Measurements from ENCODE around the gene DCC. TPM values are rescaled to one million over a fixed set of nuclear protein-coding genes. Genes with fewer than 3 reads are reported as not detected.

DCC gene
- total and polyA plus RNA-seq, 9 donors = under 0.01 to 0.77 (median 0.30) TPM; not detected in 3

- Histone ChIP-seq H3K27ac (no peak overlapping the region), H3K9me3 (no peaks in the 10 kb centered on the region)
- intact Hi-C loops (cut with DNase I) = no loop called here
Measured at GRCh38 chr18:52348209-52348608, 8.2 kb downstream of the DCC start.

GRCh38 chr18:52349498-52349897, 9.5 kb downstream of the DCC start:
- H3K36me3 ChIP-seq = no peaks in the 10 kb centered on the region
- no peaks in the 10 kb centered on the region for H3K27me3 ChIP-seq
- no peak for DNase-seq
- no peak overlapping the region for H3K27ac ChIP-seq
- intact Hi-C loops (cut with DNase I) = no loop called here
- no peak overlapping the region for H3K4me3 ChIP-seq
- H3K9me3 ChIP-seq = no peaks in the 10 kb centered on the region
- no peaks in the 10 kb centered on the region for H3K4me1 ChIP-seq (ENCODE audit: insufficient read depth)
- 46 to 80% (median 66%) methylated on average over 2 of the region's 2 CpGs for WGBS, 3 donors
- TF ChIP-seq EP300 (IDR thresholded peaks at IDR 0.05) (no peak), POLR2A (IDR thresholded peaks at IDR 0.05) (no peak), CTCF (IDR thresholded peaks at IDR 0.05) (no peak)

More at GRCh38 chr18:52348209-52348608, 8.2 kb downstream of the DCC start:
- TF ChIP-seq CTCF (IDR thresholded peaks at IDR 0.05) (no peak), POLR2A (IDR thresholded peaks at IDR 0.05) (no peak), EP300 (IDR thresholded peaks at IDR 0.05) (no peak)
- H3K36me3 ChIP-seq = no peaks in the 10 kb centered on the region
- WGBS, 3 donors = 86 to 90% (median 90%) methylated on average over 3 of the region's 3 CpGs
- no peak overlapping the region for H3K4me3 ChIP-seq
- H3K27me3 ChIP-seq = no peaks in the 10 kb centered on the region
- H3K4me1 ChIP-seq (ENCODE audit: insufficient read depth) = no peaks in the 10 kb centered on the region
- no peak for DNase-seq

- 83 to 88% (median 87%) methylated on average over 3 of the region's 3 CpGs for WGBS, 3 donors
- no peaks in the 10 kb centered on the region for H3K27me3 ChIP-seq
- H3K27ac ChIP-seq = no peak overlapping the region
- H3K36me3 ChIP-seq = no peaks in the 10 kb centered on the region
- intact Hi-C loops (cut with DNase I) = no loop called here
- H3K9me3 ChIP-seq = no peaks in the 10 kb centered on the region
- no peak overlapping the region for H3K4me3 ChIP-seq
- H3K4me1 ChIP-seq (ENCODE audit: insufficient read depth) = no peaks in the 10 kb centered on the region
- DNase-seq = no peak
- TF ChIP-seq CTCF (IDR thresholded peaks at IDR 0.05) (no peak), EP300 (IDR thresholded peaks at IDR 0.05) (no peak), POLR2A (IDR thresholded peaks at IDR 0.05) (no peak)
Measured at GRCh38 chr18:52352920-52353319, 12.9 kb downstream of the DCC start.

GRCh38 chr18:52353589-52353988, 13.6 kb downstream of the DCC start:
- Histone ChIP-seq H3K4me1 (ENCODE audit: insufficient read depth) (no peaks in the 10 kb centered on the region), H3K27me3 (no peaks in the 10 kb centered on the region), H3K9me3 (no peaks in the 10 kb centered on the region), H3K36me3 (no peaks in the 10 kb centered on the region), H3K4me3 (no peak overlapping the region), H3K27ac (no peak overlapping the region)
- 35 to 58% (median 48%) methylated on average over 4 of the region's 4 CpGs for WGBS, 3 donors
- TF ChIP-seq POLR2A (IDR thresholded peaks at IDR 0.05) = no peak
- TF ChIP-seq EP300 (IDR thresholded peaks at IDR 0.05) = no peak
- no peak for TF ChIP-seq CTCF (IDR thresholded peaks at IDR 0.05)
- intact Hi-C loops (cut with DNase I) = no loop called here
- no peak for DNase-seq
